Gastrocnemius medialis (tissue), 4 donors: ENCODE results near the gene IL1RAP.

Experiments used
- POLR2A ChIP-seq, 2 donors: fragments of 450-650 bp; IDR thresholded peaks; one replicate each; pipeline ENCODE4 v1.6.1; 2017; ENCODE audit warnings: antibody characterized with exemption in 2 of 2, mild to moderate bottlenecking in 2 of 2, moderate library complexity in 2 of 2
- TF ChIP-seq, protein P1 (sequence below), 5 experiments: fragments of 450-650 bp in 3 of 5; fragments of 200-600 bp in 2 of 5; sonication (generic) in 2 of 5; IDR thresholded peaks in 4 of 5; conservative IDR thresholded peaks in 1 of 5; 1 replicate in 4 of 5; 2 replicates in 1 of 5; pipeline ENCODE4 v1.5.1; 2016 to 2019; ENCODE audit warnings: antibody characterized with exemption in 5 of 5, mild to moderate bottlenecking in 3 of 5, moderate library complexity in 3 of 5

DNA sequence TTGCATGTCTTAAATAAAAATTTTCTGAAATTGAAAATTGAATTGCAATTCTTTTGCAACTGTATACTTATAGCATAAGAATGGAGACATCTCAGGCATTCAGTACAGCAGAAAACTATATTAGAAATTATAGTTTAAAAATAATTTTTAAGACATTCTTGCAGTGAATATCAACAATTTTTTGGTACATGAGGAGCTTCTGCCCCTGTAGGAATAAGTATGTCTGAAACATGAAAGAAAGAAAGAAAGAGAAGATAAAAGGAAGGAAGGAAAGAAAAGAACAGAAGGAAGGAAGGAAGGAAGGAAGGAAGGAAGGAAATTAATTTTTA, 183.6 kb downstream of the IL1RAP start:
- TF ChIP-seq, protein P1, sequence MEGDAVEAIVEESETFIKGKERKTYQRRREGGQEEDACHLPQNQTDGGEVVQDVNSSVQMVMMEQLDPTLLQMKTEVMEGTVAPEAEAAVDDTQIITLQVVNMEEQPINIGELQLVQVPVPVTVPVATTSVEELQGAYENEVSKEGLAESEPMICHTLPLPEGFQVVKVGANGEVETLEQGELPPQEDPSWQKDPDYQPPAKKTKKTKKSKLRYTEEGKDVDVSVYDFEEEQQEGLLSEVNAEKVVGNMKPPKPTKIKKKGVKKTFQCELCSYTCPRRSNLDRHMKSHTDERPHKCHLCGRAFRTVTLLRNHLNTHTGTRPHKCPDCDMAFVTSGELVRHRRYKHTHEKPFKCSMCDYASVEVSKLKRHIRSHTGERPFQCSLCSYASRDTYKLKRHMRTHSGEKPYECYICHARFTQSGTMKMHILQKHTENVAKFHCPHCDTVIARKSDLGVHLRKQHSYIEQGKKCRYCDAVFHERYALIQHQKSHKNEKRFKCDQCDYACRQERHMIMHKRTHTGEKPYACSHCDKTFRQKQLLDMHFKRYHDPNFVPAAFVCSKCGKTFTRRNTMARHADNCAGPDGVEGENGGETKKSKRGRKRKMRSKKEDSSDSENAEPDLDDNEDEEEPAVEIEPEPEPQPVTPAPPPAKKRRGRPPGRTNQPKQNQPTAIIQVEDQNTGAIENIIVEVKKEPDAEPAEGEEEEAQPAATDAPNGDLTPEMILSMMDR (IDR thresholded peaks at IDR 0.05 in 4 of 5, conservative IDR thresholded peaks at IDR 0.05 in 1 of 5), result no peak
- no peak for TF ChIP-seq POLR2A (IDR thresholded peaks at IDR 0.05)
